Endothelial cell of umbilical vein (primary cell): ENCODE results near the gene NTN1. TPM values are rescaled to one million over a fixed set of nuclear protein-coding genes. Genes with fewer than 3 reads are reported as not detected.

Experiments used
- BruUV-seq: library from RNA; stranded (reverse); fragments of 400-500 nt; replicated peaks from 2 replicates; lab custom pipeline; 2021; lab: Mats Ljungman, UMichigan
- CTCF ChIA-PET: fragments of 300-600, 350-600 bp; sonication (Branson Sonifier 250); formaldehyde crosslinking; loops from one replicate; lab custom pipeline; 2021; ENCODE audit warnings: antibody characterized with exemption, inconsistent platforms; lab: Charles Lee
- POLR2A ChIA-PET: fragments of 300-600, 350-600 bp; sonication (Branson Sonifier 250); formaldehyde crosslinking; loops from one replicate; lab custom pipeline; 2021; ENCODE audit warnings: antibody characterized with exemption, inconsistent platforms; lab: Charles Lee
- DNase-seq: peaks from one replicate; pipeline ENCODE4 v3.0.0-alpha.2; 2011; ENCODE audit warnings: low read depth, low spot score
- FAIRE-seq: peaks from 2 replicates; lab custom pipeline; 2011; peaks lifted over from hg19 to GRCh38; lab: Jason Lieb, UNC
- H2AFZ ChIP-seq: 2 replicates; pipeline ENCODE4 v1.6.0; 2012; ENCODE audit warnings: low read depth, low read length, control low read depth, inconsistent platforms
- H3K27ac ChIP-seq: 2 replicates; pipeline ENCODE4 v1.5.1; 2011; ENCODE audit warnings: low read depth, mild to moderate bottlenecking, control low read depth, low read length, moderate library complexity; ENCODE audit not compliant: insufficient read depth
- H3K27me3 ChIP-seq, 2 experiments: 2 replicates each; pipeline versions ENCODE4 v1.6.0 to v1.6.1; 2011; ENCODE audit warnings: low read length in 2 of 2, mixed read lengths in 1 of 2; ENCODE audit not compliant: control insufficient read depth in 2 of 2, insufficient read depth in 2 of 2
- H3K36me3 ChIP-seq, 2 experiments: 2 replicates in 1 of 2; 3 replicates in 1 of 2; pipeline ENCODE4 v1.5.1; 2011; ENCODE audit warnings: low read length in 2 of 2, mild to moderate bottlenecking in 1 of 2, moderate library complexity in 1 of 2; ENCODE audit not compliant: control insufficient read depth in 2 of 2, insufficient read depth in 2 of 2; ENCODE audit errors: extremely low read depth in 1 of 2
- H3K4me1 ChIP-seq: 3 replicates; pipeline ENCODE4 v1.5.1; 2011; ENCODE audit warnings: mild to moderate bottlenecking, low read length; ENCODE audit not compliant: control insufficient read depth, insufficient read depth; ENCODE audit errors: extremely low read depth
- H3K4me2 ChIP-seq: 2 replicates; pipeline ENCODE4 v1.6.1; 2011; ENCODE audit warnings: low read length, control low read depth, mixed read lengths; ENCODE audit not compliant: insufficient read depth
- H3K4me3 ChIP-seq, 3 experiments: fragments of 200-600 bp in 1 of 3; sonication (generic), shearing (Covaris generic) in 1 of 3; replicated peaks in 1 of 3; 2 replicates each; pipeline ENCODE4 v1.5.1; 2011 to 2016; ENCODE audit warnings: control low read depth in 3 of 3, low read length in 3 of 3, mild to moderate bottlenecking in 2 of 3, inconsistent platforms in 1 of 3, low read depth in 1 of 3, moderate library complexity in 1 of 3; ENCODE audit not compliant: insufficient read depth in 1 of 3
- H3K79me2 ChIP-seq: 2 replicates; pipeline ENCODE4 v1.6.0; 2012; ENCODE audit warnings: low read length, inconsistent platforms; ENCODE audit not compliant: control insufficient read depth, insufficient read depth
- H3K9ac ChIP-seq: replicated peaks from 2 replicates; pipeline ENCODE3; 2011; ENCODE audit warnings: low read length, control low read depth; ENCODE audit not compliant: insufficient read depth; ENCODE audit errors: extremely low read depth
- H3K9me1 ChIP-seq: replicated peaks from 3 replicates; pipeline ENCODE4 v1.6.0; 2011; ENCODE audit warnings: mild to moderate bottlenecking, low read length; ENCODE audit not compliant: control insufficient read depth, insufficient read depth; ENCODE audit errors: extremely low read depth
- H3K9me3 ChIP-seq: replicated peaks from 2 replicates; pipeline ENCODE4 v1.5.1; 2012; ENCODE audit warnings: low read length, inconsistent platforms; ENCODE audit not compliant: control insufficient read depth, insufficient read depth
- H4K20me1 ChIP-seq: replicated peaks from 2 replicates; pipeline ENCODE3; 2011; ENCODE audit warnings: mild to moderate bottlenecking, low read length; ENCODE audit not compliant: control insufficient read depth, insufficient read depth; ENCODE audit errors: extremely low read depth
- GATA2 ChIP-seq: IDR thresholded peaks from 2 replicates; pipeline ENCODE4 v1.7.0; 2011; ENCODE audit warnings: low read depth, mild to moderate bottlenecking, moderate library complexity, mixed read lengths, low read length; ENCODE audit not compliant: insufficient read length, insufficient read depth
- POLR2A ChIP-seq: IDR thresholded peaks from 2 replicates; pipeline ENCODE4 v1.6.1; 2012; ENCODE audit warnings: low read depth, mild to moderate bottlenecking, control low read depth, low read length
- dilution Hi-C: fragments of 300-500 bp; cut with MboI; formaldehyde crosslinking; loops from one replicate; pipeline ENCODE4 v1.15.0; 2019; ENCODE audit warnings: low sequenced_read_pairs; ENCODE audit not compliant: extremely low pct_ligation_motif_present
- intact Hi-C: fragments of 100-400 bp; cut with micrococcal nuclease; formaldehyde crosslinking; loops from one replicate; pipeline ENCODE4 v1.10.0; 2022
- polyA plus RNA-seq, 4 experiments: library from polyadenylated mRNA; depleted of rRNA in 3 of 4; stranded (reverse) in 3 of 4; unstranded in 1 of 4; fragments of >200 nt; gene quantifications; 2 replicates each; pipeline versions ENCODE4 v1.2.1 to v1.2.3, GENCODE V29; 2011 to 2012; ENCODE audit warnings: missing spikeins in 1 of 4
- total RNA-seq: library from RNA; stranded (reverse); gene quantifications from 2 replicates; pipeline ENCODE4 v1.2.3, GENCODE V29; 2021
- TF ChIP-seq, protein P1 (sequence below), 2 donors: IDR thresholded peaks; 1 replicate in 1 of 2; 2 replicates in 1 of 2; pipeline ENCODE4 v1.5.1; 2011; ENCODE audit warnings: low read length in 2 of 2, mild to moderate bottlenecking in 2 of 2, moderate library complexity in 2 of 2, control low read depth in 1 of 2, inconsistent platforms in 1 of 2, low read depth in 1 of 2; ENCODE audit not compliant: insufficient read depth in 1 of 2; ENCODE audit errors: extremely low read depth in 1 of 2

Gene NTN1
- total and polyA plus RNA-seq, 2 donors (not counting 3 experiments of a cell fraction or from before 2014, with no cell fraction given), result 0.10 to 0.18 TPM

DNA sequence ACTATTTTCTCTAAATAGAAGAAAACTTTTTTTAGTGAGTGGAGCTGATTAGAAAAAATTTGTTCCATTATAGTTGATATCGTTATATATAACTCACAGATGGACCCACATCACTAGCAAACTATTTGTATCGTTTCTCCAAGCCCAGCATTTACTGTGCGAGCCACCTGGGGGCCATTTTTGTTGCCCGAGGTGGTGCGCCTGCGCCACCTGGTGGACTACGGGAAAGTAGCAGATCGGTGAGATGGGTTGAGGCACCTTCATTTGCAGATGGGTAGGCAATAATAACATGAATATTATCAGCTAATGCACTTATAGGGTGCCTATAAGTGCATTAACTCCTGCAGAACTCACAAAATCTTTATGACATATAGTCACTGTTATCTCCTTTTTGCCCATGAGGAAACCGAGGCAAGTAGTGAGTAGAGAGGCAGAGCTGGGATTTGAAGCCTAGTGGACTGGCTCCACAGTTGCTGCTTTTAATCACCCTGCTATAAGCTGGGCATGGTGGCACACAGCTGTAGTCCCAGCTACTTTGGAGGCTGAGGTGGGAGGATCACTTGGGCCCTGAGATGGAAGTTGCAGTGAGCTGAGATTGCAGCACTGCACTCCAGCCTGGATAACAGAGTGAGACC lies 23.2 kb upstream of the NTN1 start:
- TF ChIP-seq GATA2, result no peak
- TF ChIP-seq, protein P1, sequence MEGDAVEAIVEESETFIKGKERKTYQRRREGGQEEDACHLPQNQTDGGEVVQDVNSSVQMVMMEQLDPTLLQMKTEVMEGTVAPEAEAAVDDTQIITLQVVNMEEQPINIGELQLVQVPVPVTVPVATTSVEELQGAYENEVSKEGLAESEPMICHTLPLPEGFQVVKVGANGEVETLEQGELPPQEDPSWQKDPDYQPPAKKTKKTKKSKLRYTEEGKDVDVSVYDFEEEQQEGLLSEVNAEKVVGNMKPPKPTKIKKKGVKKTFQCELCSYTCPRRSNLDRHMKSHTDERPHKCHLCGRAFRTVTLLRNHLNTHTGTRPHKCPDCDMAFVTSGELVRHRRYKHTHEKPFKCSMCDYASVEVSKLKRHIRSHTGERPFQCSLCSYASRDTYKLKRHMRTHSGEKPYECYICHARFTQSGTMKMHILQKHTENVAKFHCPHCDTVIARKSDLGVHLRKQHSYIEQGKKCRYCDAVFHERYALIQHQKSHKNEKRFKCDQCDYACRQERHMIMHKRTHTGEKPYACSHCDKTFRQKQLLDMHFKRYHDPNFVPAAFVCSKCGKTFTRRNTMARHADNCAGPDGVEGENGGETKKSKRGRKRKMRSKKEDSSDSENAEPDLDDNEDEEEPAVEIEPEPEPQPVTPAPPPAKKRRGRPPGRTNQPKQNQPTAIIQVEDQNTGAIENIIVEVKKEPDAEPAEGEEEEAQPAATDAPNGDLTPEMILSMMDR (IDR thresholded peaks at IDR 0.05; ENCODE audit: extremely low read depth in 1 of 2, insufficient read depth in 1 of 2, low read depth in 1 of 2, low read length in 2 of 2), result peak; percentile 88 to 92
- POLR2A ChIA-PET, result no interaction called here
- dilution Hi-C loops, result no loop called here
- no peaks in the 10 kb centered on the region for H3K4me1 ChIP-seq
- H3K36me3 ChIP-seq, result no peaks in the 10 kb centered on the region
- H3K9ac ChIP-seq, result no peak overlapping the region
- DNase-seq (peak; percentile 52), FAIRE-seq (peak; percentile 84)
- H3K9me1 ChIP-seq, result no peaks in the 10 kb centered on the region
- no peak overlapping the region for H3K4me3 ChIP-seq
- H4K20me1 ChIP-seq, result no peaks in the 10 kb centered on the region
- no TSS peak for BruUV-seq
- no peak overlapping the region for H3K27ac ChIP-seq
- intact Hi-C loops, result loop anchor here (1.0 to 10.0 kb wide), 2 partner anchors 110 to 557 kb away; no protein-coding TSS in a partner anchor
- H3K4me2 ChIP-seq, result no peak overlapping the region
- CTCF ChIA-PET, result interaction anchor here (0.5 to 4.6 kb wide), 23 partner anchors 10 to 938 kb away, joined by 3 to 106 read pairs (median 4); partner anchors contain the start of genes NTN1 and STX8
- H2AFZ ChIP-seq, result no peak overlapping the region
- H3K79me2 ChIP-seq, result no peaks in the 10 kb centered on the region
- no peaks in the 10 kb centered on the region for H3K9me3 ChIP-seq
- peaks cover 10 to 11% of the 10 kb centered on the region in 2 experiments for H3K27me3 ChIP-seq

DNA sequence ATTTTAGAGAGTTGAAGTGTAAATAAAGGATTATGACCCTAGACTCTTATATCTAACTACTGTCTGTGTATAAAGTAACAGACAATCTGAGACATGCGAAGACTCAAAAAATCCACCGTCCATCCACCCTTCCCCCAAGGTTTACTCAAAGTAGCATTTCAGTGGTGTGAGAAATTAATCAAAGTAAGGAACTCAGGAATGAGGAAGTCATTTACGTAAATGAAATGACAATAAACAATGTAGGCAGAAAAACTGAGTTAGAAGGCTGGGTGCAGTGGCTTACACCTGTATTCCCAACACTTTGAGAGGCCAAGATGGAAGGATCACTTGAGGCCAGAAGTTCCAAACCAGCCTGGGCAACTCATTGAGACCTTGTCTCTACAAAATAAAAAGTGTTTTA lies 19.8 kb upstream of the NTN1 start:
- intact Hi-C loops (no loop called here), dilution Hi-C loops (no loop called here)
- Histone ChIP-seq H3K36me3 (no peaks in the 10 kb centered on the region), H3K9ac (no peak overlapping the region), H3K9me1 (no peaks in the 10 kb centered on the region), H3K79me2 (no peaks in the 10 kb centered on the region), H2AFZ (no peak overlapping the region), H3K27me3 (peaks cover 28 to 30% of the 10 kb centered on the region in 2 experiments), H3K4me1 (no peaks in the 10 kb centered on the region), H4K20me1 (no peaks in the 10 kb centered on the region), H3K27ac (no peak overlapping the region), H3K9me3 (no peaks in the 10 kb centered on the region), H3K4me3 (no peak overlapping the region), H3K4me2 (no peak overlapping the region)
- ChIA-PET POLR2A (no interaction called here), CTCF (interaction anchor here (1.4 to 2.7 kb wide), 2 partner anchors 9 to 521 kb away, joined by 5 to 12 read pairs; no protein-coding TSS in a partner anchor)
- FAIRE-seq, result no peak
- DNase-seq, result no peak
- TF ChIP-seq GATA2 (no peak), POLR2A (no peak)
- BruUV-seq, result no TSS peak
